ENCODE results near the gene LIN28B. TPM values are rescaled to one million over a fixed set of nuclear protein-coding genes. Genes with fewer than 3 reads are reported as not detected.

Gene LIN28B
- total and polyA plus RNA-seq, 4 donors: 2.8 TPM; not detected in 3

DNA sequence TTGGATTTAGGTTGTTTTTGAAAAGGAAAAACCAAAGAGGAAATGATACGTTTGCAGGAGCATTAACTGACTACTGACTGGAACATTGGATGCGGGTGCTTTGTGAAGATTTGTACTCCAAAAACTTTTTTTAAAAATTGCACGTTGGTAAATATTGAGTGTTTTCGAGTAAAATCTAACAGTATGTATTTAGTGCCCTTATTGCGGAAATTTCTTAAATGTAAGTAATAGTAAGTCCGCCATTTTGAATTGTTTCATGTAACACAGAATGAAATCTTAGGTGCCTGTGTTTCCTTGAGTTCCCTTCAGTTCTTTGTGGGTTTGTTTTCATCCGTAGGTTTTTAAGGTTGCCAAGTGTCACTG, 15.2 kb upstream of the LIN28B start:
- no peak for DNase-seq (ENCODE audit: low spot score)
- no peak overlapping the region for H3K27ac ChIP-seq (ENCODE audit: low read depth in 1 of 2, low read length in 2 of 2)
- H3K9me3 ChIP-seq (ENCODE audit: control insufficient read depth in 4 of 4, low read length in 3 of 4): peaks cover 0 to 7% (median 3%) of the 10 kb centered on the region in 4 donors
- TF ChIP-seq GABPA (IDR thresholded peaks at IDR 0.05 in 1 of 2, conservative IDR thresholded peaks at IDR 0.05 in 1 of 2) (no peak), RXRA (IDR thresholded peaks at IDR 0.05) (no peak), FOXA2 (IDR thresholded peaks at IDR 0.05) (no peak), EGR1 (IDR thresholded peaks at IDR 0.05; ENCODE audit: low read depth in 2 of 2) (no peak), HNF4G (IDR thresholded peaks at IDR 0.05) (no peak), RAD21 (IDR thresholded peaks at IDR 0.05) (no peak), TAF1 (conservative IDR thresholded peaks at IDR 0.05) (no peak), YY1 (IDR thresholded peaks at IDR 0.05) (no peak), JUND (IDR thresholded peaks at IDR 0.05) (no peak), FOXA1 (IDR thresholded peaks at IDR 0.05) (no peak), HNF4A (conservative IDR thresholded peaks at IDR 0.05) (no peak)
- TF ChIP-seq, protein P1, sequence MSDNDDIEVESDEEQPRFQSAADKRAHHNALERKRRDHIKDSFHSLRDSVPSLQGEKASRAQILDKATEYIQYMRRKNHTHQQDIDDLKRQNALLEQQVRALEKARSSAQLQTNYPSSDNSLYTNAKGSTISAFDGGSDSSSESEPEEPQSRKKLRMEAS (IDR thresholded peaks at IDR 0.05): no peak
- no peak overlapping the region for H3K9ac ChIP-seq (ENCODE audit: low read depth in 1 of 2, low read length in 2 of 2)
- H3K4me3 ChIP-seq (ENCODE audit: low read depth in 1 of 3, low read length in 3 of 3): peak overlapping the region in 1 of 3 donors; percentile 62
- WGBS: 14% methylated on average over 7 of the region's 7 CpGs
- H3K4me1 ChIP-seq (ENCODE audit: control insufficient read depth in 4 of 4, insufficient read depth in 4 of 4, low read length in 3 of 4): peaks cover 6 to 11% (median 8%) of the 10 kb centered on the region in 4 donors
- H3K27me3 ChIP-seq (ENCODE audit: control insufficient read depth in 4 of 4, insufficient read depth in 4 of 4, low read length in 3 of 4): peaks cover 0 to 18% (median 6%) of the 10 kb centered on the region in 4 donors
- no peaks in the 10 kb centered on the region for H3K36me3 ChIP-seq (ENCODE audit: control insufficient read depth in 4 of 4, insufficient read depth in 3 of 4, low read depth in 1 of 4, low read length in 3 of 4)

DNA sequence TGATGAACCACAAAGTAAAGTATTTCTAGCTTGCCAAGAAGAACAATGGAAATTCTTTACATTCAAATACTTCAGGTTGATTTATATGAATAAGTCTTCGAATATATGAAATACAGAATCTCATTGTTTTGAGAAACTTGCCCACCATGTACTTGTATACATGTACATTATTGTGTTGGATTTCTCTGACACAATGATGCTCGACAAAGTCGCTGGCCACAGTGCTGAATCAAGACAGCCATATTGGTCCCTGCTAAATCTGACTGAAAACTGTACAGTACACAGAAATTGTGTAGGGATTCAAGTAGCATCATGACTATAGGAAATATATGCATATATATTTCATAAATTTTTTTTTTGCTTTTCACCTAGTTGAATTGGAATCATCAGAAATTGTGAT, 13.1 kb upstream of the LIN28B start:
- Histone ChIP-seq H3K27me3 (ENCODE audit: control insufficient read depth in 4 of 4, insufficient read depth in 4 of 4, low read length in 3 of 4) (peaks cover 0 to 15% (median 6%) of the 10 kb centered on the region in 4 donors), H3K27ac (ENCODE audit: low read depth in 1 of 2, low read length in 2 of 2) (no peak overlapping the region), H3K4me1 (ENCODE audit: control insufficient read depth in 4 of 4, insufficient read depth in 4 of 4, low read length in 3 of 4) (peaks cover 6 to 11% (median 8%) of the 10 kb centered on the region in 4 donors), H3K4me3 (ENCODE audit: low read depth in 1 of 3, low read length in 3 of 3) (no peak overlapping the region), H3K36me3 (ENCODE audit: control insufficient read depth in 4 of 4, insufficient read depth in 3 of 4, low read depth in 1 of 4, low read length in 3 of 4) (no peaks in the 10 kb centered on the region), H3K9ac (ENCODE audit: low read depth in 1 of 2, low read length in 2 of 2) (no peak overlapping the region), H3K9me3 (ENCODE audit: control insufficient read depth in 4 of 4, low read length in 3 of 4) (peaks cover 0 to 7% (median 3%) of the 10 kb centered on the region in 4 donors)
- no peak for TF ChIP-seq YY1 (IDR thresholded peaks at IDR 0.05)
- TF ChIP-seq, protein P2, sequence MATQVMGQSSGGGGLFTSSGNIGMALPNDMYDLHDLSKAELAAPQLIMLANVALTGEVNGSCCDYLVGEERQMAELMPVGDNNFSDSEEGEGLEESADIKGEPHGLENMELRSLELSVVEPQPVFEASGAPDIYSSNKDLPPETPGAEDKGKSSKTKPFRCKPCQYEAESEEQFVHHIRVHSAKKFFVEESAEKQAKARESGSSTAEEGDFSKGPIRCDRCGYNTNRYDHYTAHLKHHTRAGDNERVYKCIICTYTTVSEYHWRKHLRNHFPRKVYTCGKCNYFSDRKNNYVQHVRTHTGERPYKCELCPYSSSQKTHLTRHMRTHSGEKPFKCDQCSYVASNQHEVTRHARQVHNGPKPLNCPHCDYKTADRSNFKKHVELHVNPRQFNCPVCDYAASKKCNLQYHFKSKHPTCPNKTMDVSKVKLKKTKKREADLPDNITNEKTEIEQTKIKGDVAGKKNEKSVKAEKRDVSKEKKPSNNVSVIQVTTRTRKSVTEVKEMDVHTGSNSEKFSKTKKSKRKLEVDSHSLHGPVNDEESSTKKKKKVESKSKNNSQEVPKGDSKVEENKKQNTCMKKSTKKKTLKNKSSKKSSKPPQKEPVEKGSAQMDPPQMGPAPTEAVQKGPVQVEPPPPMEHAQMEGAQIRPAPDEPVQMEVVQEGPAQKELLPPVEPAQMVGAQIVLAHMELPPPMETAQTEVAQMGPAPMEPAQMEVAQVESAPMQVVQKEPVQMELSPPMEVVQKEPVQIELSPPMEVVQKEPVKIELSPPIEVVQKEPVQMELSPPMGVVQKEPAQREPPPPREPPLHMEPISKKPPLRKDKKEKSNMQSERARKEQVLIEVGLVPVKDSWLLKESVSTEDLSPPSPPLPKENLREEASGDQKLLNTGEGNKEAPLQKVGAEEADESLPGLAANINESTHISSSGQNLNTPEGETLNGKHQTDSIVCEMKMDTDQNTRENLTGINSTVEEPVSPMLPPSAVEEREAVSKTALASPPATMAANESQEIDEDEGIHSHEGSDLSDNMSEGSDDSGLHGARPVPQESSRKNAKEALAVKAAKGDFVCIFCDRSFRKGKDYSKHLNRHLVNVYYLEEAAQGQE (IDR thresholded peaks at IDR 0.05): peak; percentile 95
- WGBS: 73% methylated on average over 3 of the region's 3 CpGs
- DNase-seq (ENCODE audit: low spot score): no peak

DNA sequence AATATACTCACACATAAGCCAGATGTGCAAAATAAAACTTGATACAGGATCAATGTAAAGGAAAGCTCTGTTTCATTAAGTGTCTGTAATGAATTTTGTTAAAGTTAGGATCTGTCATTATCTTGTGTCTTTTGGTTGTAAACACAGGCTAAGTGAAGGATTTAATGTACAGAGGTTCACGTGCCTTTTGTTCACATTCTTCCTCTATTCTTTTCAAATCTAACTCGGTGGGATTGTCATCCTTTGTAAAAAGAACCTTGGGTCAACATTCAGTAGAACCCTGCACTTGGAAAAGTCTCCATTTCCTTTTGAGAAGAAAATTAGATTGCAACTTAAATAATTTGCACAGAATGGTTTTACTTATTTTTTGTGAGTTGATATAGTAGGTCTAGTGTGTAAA, 7.7 kb upstream of the LIN28B start:
- Histone ChIP-seq H3K36me3 (ENCODE audit: control insufficient read depth in 4 of 4, insufficient read depth in 3 of 4, low read depth in 1 of 4, low read length in 3 of 4) (no peaks in the 10 kb centered on the region), H3K27ac (ENCODE audit: low read depth in 1 of 2, low read length in 2 of 2) (no peak overlapping the region), H3K4me1 (ENCODE audit: control insufficient read depth in 4 of 4, insufficient read depth in 4 of 4, low read length in 3 of 4) (peaks cover 0 to 1% (median 0%) of the 10 kb centered on the region in 4 donors), H3K4me3 (ENCODE audit: low read depth in 1 of 3, low read length in 3 of 3) (no peak overlapping the region), H3K9ac (ENCODE audit: low read depth in 1 of 2, low read length in 2 of 2) (no peak overlapping the region), H3K27me3 (ENCODE audit: control insufficient read depth in 4 of 4, insufficient read depth in 4 of 4, low read length in 3 of 4) (peaks cover 0 to 18% (median 2%) of the 10 kb centered on the region in 4 donors), H3K9me3 (ENCODE audit: control insufficient read depth in 4 of 4, low read length in 3 of 4) (peaks cover 0 to 6% (median 0%) of the 10 kb centered on the region in 4 donors)
- 40% methylated on average over 2 of the region's 2 CpGs for WGBS
- no peak for DNase-seq (ENCODE audit: low spot score)
- TF ChIP-seq, protein P3, sequence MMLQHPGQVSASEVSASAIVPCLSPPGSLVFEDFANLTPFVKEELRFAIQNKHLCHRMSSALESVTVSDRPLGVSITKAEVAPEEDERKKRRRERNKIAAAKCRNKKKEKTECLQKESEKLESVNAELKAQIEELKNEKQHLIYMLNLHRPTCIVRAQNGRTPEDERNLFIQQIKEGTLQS (IDR thresholded peaks at IDR 0.05): no peak
- TF ChIP-seq NR2F2 (IDR thresholded peaks at IDR 0.05): no peak
